GM18511 (cell line): ENCODE measurements around the gene CACNG4.
A peak's percentile ranks its signal among the peaks of the same experiment; 100 is the strongest.

Experiments
- ATAC-seq: cut with Tn5 transposase; IDR thresholded peaks from one replicate; pipeline ENCODE4 v1.9.1; 2021; ENCODE audit warnings: mild to moderate bottlenecking, moderate library complexity; ENCODE audit not compliant: unreplicated experiment

CACNG4 gene

DNA sequence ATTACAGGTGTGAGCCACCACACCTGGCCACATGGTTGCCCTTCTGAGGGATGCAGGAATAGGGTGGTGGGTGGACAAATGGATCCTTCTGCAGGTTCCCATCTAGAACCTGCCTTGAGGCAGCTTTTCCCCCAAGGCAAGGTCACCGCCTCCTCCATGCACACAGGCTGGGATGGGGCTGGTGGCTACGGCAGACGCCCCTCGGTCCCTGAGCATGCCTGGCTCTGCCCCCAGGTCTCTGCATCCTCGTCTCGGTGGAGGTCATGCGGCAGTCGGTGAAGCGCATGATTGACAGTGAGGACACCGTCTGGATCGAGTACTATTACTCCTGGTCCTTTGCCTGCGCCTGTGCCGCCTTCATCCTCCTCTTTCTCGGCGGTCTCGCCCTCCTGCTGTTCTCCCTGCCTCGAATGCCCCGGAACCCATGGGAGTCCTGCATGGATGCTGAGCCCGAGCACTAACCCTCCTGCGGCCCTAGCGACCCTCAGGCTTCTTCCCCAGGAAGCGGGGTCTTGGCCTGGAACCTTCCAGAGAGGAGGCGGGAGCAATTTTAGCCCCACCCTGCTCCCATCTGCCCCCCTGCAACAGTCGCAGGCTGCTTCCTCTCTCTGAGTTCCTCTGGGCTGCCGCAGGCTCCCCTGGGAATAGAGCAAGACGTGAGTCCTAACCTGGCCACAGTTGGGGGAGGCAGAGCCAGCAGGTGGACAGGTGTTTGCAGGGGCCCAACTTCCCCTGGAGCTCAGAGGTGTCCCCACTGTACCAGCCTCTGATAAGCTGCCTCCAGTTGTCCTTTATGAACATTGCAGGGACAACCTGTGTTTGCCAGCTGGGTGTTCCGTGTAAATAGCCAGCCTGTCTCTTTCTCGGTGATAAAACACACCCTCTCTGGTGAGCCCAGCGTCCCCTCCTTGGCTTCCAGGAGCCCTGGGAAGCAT, 91.6 kb downstream of the CACNG4 start:
- ATAC-seq, result no peak

DNA sequence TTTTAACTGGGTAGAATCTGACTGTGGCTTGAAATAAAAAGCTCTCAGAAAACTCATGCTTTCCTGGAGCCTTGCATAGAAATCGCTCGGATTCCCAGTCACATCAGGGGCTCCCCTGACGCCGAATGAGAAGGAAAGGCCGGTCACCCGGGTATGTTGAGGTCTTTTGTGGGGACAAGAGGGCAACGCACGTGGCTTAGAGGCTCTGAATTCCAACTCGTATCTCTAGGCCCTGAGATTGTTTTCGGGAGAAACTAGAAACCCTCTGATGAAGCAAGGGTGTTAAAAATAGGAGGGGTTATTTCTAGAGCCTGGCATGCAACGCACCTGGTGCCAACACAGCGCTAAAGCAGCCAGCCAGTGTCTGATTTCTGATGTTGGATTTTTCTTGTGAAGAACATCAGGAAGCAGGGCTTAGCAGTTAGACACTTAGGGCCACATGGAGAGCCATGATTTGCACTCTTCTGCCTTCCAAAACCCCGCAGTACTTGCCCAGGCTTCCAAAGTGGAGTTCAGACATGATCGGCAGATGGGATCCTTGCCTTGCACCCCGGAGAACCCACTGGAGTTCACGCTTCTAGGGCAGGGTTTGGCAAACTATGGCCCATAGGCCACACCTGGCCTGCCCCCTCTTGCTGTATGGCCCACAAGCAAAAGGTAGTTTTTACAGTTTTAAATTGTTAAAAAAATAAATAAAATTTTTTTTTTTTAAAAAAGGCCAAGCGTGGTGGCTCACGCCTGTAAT, 92.4 kb downstream of the CACNG4 start:
- no peak for ATAC-seq

DNA sequence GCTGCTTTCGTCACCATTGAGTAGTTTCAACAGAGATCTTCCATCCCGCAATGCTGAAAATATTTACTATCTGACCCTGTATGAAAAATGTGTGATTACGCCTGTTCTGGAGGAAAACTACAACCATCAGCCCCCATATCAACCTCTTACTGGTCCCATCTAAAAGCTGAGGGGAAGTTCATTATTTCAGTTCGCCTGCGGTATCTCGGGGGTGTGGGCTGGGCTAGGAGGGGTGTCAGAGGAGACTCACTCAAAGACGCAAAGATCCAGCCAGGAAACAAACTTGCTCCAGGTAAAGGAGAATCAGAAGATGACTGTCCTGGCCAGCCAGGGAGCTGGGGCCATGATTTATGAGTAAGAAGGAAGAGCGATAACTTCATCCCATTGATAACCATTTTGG, 93.5 kb downstream of the CACNG4 start:
- no peak for ATAC-seq

DNA sequence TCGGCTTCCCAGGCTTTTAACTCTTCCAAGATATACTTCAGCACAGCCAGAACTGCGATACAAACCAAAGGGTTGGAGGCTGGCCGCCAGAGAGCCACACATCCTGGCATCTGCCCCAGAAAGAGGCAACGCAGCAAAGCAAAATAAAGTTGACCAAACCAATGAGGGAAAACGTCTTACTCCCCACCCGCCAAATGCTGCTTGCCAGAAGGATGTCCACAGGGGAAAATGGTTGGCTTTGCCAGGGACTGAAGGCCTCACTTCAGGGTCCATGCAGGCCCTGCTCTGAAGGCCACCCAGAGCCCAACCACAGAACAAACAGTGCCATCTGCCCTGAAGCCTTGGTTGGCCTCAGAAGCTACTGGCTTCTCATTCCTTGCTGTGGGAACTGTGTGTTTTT, 94.9 kb downstream of the CACNG4 start:
- ATAC-seq, result no peak

DNA sequence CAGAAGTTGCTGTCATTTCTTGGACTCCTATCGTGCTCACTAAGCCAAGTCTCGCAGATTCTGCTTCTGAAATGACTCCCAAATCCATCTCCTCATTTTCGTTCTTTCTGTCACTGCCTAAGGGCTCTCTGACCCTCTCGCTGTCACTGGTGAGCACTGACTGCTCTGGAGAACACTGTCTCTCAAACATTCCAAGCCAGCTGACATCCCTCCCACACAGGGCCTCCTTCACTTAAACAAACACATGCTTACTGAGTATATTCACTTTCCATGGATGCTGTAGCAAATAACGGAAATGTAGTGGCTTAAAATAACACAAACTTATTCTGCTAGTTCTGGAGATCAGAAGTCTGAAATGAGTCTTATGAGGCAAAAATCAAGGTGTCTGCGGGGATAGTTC, 98.6 kb downstream of the CACNG4 start:
- no peak for ATAC-seq

DNA sequence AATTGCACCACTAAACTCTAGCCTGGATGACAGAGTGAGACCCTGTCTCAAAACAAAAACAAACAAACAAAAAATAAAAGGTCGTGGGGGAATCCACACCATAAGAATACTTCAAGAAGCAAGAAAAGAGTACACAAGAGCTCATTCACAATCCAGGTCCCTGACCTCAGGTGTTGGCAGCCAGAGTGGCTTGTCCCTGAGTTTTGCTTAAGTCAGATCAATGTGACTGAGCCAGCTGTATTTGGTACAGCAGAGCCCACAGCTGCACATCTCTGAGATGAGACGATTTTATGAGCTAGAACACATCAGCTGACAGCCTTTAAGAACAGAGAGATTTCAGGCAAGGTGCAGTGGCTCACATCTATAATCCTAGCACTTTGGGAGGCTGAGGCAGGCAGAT, 102.2 kb downstream of the CACNG4 start:
- ATAC-seq, result no peak

DNA sequence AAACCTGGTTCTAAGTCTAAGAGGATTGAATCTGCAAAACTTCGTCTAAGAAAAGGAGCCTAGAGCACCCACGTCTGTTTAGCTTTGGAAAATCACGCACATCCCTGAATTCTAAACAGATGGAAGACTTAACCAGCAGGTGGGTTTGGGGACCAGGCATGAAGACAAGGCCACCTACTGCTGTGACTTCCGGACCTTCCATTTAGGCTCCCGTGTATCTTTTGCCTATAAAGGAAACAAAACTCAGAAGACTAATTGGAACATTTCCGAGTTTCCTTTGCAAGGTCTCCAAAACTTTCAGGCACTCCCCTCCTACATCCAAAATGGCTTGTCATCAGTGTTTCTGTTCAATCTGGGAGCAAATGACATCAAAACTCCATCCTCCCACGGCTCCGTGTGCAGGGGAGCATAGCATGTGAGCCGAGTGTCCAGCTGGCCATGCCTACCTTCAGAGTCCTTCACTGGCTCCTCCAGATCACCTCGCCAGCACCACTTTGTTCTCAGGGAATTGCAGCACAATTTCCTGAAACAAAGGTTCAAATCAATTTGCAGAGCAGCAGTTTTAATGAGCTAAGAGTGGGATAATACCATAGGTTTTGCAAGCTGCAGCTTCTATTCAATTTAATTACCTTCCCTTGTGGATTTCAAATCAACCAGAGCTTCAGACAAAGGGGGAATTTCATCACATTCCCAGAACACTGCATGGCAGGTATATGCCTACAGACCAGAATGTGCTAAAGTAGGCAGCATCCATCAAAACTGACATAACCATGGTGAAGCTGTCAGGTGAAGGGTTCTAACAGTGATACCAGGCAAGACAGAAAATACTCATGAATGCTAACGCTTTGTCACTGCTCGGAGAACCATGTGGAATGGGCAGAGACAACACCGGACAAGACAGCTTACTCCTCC, 103.3 kb downstream of the CACNG4 start:
- no peak for ATAC-seq

DNA sequence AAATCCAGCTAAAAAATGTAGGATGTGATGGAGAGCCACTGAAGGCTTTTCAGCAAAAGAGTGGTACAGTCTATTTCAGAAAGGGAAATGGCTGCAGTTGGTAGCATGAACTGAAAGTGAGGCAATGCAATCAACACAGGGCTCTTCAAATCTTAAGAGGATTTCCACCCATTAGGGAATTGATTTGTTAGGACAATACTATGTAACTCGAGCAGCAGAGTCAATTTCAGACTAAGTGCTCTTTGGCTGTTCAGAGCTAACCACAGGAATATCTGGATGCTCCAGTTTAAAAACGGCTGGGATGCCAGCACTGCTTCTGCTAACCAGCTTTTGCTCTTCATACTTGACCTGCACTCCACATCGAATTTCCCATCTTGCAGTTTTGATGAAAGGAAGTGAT, 104.5 kb downstream of the CACNG4 start:
- no peak for ATAC-seq

DNA sequence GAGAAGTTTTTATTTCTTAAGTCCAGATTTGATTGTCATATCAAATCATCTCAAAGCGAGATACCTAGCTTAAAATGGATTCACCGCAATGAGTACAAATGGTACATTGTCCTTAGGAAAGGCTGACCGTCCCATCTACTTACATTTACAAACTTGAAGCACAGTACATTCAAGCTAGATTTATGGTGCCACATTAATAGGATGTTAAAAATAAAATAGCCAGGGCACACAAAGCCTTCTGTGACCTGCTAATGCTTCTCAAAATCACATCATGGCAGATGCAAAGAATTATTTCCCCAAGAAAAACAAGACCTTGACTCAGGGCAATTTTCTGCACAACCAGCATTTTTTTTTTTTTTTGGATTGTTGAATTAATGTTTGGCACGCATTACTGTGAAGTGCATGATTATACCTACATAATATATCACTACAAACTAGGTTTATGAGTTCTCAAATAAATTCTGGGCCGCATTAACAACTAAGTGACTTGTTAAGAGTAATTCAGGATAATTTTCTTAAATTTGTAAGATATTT, 105.2 kb downstream of the CACNG4 start:
- ATAC-seq, result no peak

DNA sequence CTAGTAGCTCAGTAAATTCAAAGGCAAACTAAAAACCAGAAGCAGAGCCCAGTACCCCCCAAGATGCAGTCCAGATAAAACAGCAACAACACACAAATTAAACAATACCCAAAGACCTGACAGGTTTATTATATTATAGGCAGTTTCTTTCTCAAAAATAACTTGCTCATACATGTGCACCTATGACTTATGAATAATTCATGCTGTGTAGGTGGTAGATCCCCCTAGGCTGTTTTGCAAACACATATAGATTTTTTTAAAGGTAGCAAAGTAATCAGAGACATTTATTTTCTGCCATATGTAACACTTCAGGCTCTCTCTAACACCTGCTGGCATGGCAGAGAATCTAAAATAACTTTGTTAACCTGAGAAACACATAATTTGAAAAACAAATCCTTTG, 107.1 kb downstream of the CACNG4 start:
- no peak for ATAC-seq

DNA sequence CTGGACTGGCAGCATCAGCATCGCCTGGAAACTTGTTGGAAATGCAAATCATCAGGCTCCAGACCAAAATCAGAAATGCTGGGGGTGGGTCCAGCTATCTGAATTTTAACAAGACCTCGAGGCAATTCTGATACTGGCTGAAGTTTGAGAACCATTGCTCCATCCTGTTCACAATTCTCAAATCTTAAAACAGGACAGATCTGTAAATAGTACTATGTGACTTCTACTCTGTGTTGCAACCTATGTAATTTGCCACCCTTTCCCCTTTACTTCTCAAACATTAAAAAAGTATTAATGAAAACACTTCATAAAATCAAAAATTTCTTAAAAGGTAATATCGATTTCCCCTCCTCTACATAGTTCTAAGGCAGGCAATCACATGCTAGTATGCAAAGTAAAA, 108.4 kb downstream of the CACNG4 start:
- no peak for ATAC-seq

DNA sequence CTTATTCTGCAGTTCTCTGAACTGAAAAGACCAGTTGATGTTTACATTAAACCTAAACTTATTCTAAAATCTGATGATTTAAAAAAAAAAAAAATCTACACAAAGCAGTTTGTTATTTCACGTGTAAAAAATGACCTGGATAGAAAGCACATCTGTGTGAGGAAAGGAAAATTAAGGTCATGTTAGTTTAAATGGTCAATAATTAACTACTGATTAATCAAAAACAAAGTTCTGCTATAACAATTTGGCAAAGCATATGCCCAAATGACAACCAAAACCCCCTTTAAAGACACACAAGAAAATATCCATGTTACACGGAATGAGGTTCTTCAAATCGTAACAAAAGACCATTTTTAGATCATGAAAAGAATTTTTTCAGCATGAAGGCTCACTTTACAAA, 110.3 kb downstream of the CACNG4 start:
- no peak for ATAC-seq

DNA sequence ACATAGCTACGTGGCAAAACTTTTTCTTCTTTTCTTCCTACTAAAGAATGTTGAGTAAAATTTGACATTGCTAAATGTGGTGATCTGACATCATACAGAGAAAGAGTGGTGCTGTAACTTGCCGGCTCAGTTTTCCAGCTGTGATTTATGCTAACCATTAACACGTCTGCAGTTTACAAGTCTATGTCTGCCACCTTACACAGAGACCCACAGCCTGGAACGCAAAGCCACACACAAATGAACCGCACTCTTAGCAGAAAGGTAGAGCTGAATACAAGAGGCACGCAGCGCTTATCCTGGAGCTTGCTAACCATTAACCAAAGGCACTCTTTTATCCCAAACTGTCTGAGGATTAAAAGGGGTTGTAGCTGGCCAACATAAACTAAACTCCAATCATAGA, 111.8 kb downstream of the CACNG4 start:
- no peak for ATAC-seq

DNA sequence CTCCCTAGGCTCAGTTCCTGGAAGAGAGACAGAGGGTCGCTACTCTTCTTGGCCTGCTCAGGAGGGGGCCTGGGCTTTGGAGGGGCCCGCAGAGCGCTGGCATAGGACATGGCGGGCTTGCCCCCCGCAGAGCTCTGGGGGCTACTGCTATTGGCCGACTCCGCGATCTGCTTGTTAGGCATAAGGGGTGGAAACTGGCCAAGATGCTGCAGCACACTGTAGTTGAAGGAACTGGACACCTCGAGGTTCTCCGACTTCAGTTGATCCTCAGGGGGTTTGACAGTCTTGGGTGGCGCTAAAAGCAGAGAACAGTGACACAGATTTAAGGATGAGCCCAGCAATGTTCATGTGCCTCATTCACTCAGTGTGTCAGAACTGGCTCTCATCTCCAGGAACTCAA, 113.8 kb downstream of the CACNG4 start:
- ATAC-seq, result no peak

DNA sequence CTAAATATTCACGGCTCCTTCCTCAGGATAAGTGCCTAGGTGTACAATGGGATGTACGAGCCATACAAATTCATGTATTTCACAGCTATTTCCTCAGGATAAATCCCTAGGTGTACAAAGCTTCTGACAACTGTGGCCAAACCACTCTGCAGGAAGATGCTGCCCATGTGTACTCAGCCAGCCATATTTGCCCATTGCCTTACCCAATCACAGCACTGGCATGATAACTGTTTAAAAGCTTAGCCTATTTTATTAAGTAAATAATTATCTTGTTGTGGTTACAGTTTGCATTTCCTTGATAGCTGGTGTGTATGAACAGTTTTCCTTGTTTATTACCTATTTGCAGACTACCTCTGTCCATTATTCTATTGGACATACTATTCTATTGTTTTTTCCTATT, 115.0 kb downstream of the CACNG4 start:
- ATAC-seq, result no peak

DNA sequence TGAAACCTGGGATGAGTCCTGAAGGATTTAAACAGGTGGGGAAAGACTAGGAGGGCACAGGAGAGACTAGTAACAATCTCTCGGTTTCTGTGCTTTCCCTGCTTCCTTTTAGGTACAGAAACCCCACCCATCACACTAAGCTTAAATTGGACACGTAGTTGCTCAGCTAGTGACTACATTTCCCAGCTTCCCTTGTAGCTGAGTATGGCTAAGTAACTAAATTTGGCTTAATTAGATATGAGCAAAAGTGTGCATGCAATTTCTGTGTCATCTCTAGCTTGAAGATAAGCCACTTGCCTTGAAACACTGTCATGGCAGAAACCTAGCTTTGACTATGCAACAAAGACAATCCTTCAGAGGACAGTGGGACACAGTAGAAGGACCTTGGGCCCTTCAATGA, 116.3 kb downstream of the CACNG4 start:
- no peak for ATAC-seq

DNA sequence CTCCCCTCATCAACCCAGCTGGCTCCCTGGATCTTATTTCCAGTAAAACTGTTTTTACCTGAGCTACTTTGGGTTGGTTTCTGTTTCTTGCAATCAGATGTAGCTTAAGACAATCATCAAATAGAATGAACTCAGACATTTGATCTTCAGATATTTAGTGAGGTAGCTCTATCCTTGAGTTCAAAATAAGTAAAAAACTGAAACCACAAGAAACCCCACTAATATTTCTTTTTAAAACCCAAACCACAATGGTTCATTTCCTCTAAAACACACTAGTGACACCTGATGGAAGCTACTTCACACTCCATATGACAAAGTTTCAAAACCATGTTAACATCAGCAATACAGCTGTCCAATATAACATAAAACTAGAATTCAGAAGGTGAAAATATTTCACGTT, 117.6 kb downstream of the CACNG4 start:
- ATAC-seq, result peak; percentile 77
